GM21528 (cell line): ENCODE data around the gene CHST15.

Source experiments
- ATAC-seq: cut with Tn5 transposase; IDR thresholded peaks from one replicate; pipeline ENCODE4 v1.9.1; 2021; ENCODE audit warnings: mild to moderate bottlenecking, moderate library complexity; ENCODE audit not compliant: unreplicated experiment, low FRiP score

The CHST15 gene

DNA sequence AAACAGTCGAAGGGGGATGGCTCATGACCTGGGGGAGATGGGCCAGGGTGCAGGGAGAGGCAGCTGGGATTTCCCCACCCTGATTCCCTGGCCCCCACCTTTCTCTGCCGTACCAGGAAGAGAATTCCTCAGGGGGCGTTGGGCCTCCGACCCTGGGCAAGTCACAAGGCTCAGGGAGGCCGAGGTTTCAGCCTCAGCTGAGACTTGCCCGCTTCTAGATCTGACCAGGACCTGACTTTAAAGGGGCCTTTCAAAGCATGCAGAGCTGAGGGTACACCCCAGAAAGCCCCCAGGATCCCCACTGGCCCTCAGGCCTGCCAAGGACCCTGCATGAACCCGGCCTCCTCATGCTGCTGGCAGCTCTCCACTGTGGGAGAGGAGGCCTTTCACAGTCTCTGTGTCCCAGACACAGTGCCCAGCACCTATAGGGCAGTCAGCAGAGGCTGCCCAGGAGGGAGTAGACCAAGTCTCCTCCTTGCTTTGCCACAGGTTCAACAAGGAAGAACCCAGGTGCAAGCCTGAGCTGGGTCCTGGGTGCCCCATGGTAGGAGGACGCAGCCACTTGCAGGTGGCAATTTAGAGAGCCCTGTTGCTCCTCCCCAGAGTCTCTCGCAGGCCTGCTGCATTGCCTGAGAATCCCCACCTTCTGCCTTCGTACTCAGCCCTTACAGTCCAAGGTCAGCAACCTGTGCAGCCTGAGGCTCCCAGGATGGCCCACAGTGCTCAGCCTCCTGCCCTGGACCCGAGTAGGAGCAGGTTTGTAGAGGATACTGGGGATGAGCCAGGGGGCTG, 89.3 kb downstream of the CHST15 start:
- no peak for ATAC-seq

DNA sequence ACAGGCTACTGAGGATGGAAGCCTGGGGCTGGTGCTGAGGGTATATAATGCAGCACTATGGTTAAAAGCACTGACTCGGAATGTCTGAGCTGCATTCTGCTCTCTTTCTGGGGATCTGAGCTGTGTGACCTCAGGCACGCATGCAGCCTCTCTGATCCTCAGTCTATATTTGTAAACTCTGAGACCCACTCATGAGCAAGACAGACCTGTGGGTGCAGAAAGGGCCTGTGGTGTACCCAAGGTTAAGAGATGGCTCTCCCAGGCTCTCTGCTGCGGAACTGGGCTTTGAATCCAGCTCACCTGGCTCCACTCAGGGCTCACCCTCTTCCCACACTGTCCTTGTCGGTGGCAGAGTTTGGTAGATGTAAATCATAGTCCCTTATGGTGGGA, 89.9 kb downstream of the CHST15 start:
- no peak for ATAC-seq

DNA sequence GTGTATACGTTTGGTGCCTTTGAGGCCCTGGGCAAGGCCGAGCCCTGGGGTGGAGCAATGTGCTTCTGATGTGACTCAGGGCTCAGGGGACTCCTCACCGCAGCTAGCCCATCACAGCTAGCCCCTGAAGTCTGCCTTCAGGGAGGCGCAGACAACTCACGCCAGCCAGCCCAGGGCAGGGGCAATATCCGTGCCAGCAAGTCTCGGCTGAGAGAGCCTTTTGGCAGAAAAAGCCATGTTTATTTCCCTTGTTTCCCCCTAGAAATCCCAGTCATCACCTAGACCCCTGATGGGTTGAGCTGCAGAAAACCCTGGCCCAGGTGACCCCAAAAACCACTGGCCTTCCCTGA, 90.4 kb downstream of the CHST15 start:
- ATAC-seq, result no peak

DNA sequence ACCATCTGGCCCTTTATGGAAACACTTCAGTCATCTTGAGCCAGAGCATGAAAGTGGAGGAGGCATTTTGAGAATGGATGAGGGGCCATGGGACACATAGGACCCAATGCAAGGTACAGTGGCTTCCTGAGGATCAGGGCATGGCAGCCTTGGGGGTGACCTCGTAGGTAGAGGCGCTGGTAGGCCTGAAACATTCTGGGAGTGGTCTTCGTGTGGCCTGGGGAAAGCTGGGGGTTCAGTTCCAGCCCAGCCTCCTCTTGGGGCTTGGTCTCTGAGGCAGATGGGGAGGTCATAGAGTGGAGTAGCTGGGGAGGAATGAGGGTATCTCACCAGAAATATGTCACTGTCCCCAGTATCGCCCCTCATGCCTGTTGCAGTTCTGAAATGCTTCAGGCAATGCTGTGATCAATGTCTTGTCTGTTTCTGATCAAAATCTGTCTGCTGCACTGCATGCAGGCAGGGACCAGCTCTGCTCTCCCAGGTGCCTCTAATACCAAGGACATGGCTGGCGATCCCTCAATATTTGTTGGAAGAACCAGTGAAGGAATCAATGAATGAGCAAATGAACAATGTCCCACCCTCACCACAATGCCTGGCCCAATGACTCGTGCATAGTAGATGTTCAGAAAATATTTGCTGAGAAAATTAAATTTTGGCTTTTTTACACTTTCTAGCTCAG, 90.9 kb downstream of the CHST15 start:
- ATAC-seq, result no peak

DNA sequence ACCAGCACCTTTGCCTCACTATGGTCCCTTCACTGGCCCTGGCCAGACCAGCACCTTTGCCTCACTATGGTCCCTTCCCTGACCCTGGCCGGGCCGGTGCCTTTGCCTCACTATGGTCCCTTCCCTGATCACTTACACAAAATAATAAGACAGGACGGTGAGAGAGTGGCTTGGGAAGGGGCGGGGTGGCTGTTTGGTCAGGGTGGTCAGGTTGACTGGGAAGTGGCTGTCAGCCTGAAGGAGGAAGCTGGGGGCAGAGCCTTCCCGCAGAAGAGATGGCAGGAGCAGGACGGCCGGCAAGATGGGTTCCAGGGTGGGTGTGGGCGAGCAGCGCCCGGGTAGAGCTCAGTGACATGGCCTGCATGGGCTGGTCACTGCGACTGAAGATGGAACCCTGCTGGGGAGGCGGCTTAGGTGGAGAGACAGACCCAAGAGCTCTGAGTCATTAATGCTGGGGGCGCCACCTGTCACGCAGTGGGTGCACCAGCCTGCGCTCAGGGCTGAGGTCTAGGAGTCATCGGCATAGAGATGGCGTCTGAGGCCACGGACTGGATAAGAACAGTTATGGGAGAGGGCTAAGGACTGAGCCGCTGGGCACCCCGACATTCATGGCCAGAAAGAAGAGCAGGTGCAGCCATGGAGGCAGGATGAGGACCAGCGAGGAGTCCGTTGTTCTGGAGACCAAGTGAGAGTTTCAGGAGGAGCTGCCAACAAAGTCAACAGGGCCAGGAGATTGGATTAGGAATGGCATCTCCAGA, 91.8 kb downstream of the CHST15 start:
- ATAC-seq, result no peak

DNA sequence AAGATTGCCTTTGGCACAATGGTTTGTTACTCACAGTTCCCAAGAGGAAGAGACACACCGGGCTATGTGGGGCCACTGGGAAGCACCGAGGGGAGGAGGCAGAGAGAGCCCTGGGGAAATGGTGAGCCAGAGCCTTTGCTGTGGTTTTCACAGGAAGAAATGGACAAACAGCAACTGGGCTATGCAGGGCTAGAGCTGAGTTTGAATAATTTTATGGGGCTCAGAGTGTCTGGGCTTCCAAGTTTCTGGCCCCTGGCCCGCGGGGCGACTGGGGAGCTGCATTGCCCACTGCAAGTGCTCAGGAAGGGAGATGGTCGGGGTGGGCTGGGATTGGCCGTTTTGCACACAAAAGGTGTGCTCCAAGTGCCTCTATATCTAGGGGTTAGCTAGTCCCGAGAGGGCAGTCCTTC, 92.6 kb downstream of the CHST15 start:
- ATAC-seq, result no peak

DNA sequence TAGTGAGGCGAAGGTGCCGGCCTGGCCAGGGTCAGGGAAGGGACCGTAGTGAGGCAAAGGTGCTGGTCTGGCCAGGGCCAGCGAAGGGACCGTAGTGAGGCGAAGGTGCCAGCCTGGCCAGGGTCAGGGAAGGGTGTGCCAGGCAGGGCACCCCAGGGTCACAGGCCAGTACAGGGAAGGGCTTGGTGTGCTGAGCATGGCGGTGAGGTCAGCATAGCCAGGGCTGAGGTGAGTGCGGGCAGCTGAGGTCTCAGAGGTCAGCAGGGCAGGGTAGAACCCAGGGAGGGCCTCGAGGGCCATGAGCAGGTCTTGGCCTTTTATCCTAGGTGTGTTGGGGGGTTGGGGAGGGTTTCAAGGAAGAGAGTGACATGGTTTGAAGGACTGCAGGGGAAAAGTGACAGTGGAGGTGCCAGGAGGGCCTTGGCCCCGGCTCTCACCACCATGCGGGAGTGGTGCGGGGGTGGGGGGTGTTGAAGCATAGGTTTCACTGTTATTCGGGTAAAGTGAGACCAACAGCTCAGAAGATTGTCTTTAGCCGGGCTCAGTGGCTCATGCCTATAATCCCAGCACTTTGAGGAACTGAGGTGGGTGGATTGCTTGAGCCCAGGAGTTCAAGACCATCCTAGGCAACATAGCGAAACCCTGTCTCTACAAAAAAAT, 93.3 kb downstream of the CHST15 start:
- no peak for ATAC-seq

DNA sequence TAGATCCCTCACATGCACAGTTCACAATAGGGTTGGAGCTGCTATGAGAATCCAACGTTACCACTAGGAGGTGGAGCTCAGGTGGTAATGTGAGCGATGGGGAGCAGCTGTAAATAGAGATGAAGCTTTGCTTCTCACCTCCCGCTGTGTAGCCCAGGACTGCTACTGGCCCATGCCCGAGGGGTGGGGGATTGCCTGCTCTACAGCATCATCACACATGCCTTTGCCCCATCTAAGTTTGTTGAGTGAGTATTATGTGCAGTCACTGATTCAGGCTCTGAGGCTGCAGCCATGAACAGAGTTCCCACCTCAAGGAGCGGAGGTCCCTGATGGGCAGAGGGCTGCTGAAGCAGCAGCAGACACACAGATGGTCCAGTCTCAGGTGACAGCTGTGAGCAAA, 94.1 kb downstream of the CHST15 start:
- ATAC-seq, result no peak

DNA sequence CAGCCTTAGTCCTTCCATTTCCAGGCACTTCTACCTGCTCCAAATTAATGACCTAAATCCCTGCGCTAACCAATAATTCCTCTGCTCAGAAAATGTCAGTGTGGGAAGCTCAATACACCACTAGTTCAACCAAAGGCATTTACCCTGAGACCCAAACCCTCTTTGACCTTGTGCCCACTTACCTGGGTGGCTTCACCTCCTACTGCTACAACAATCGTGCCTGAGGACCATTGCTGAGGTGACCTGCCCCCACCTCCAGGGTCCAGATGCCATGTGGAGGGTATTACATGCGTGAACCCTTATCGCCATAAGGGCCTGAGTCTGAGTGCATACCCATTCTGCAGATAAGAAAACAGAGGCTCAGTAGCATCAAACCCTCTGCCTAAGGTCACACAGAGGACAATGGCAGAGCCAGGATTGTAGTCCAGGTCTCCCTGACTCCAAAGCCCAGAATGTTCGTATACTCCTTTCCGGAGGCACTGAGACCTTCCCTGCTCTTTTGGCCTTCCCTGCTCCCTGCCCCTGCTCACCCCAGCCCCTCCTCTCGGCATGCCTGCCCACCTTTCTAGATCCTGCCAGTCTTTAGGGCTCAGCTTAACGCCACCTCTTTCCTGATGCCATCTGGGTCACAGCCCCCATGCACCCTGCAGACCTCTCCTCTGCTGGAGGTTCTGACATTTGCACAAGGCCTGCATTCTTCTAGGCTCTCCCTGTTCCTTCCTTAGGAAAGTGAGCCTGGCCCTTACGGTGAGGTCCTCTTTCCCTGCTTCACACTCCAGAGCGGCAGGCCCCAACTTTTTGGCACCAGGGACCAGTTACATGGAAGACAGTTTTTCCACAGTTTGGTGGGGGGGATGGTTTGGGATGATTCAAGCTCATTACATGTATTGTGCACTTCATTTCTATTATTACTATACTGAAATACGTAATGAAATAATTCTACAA, 94.9 kb downstream of the CHST15 start:
- no peak for ATAC-seq

DNA sequence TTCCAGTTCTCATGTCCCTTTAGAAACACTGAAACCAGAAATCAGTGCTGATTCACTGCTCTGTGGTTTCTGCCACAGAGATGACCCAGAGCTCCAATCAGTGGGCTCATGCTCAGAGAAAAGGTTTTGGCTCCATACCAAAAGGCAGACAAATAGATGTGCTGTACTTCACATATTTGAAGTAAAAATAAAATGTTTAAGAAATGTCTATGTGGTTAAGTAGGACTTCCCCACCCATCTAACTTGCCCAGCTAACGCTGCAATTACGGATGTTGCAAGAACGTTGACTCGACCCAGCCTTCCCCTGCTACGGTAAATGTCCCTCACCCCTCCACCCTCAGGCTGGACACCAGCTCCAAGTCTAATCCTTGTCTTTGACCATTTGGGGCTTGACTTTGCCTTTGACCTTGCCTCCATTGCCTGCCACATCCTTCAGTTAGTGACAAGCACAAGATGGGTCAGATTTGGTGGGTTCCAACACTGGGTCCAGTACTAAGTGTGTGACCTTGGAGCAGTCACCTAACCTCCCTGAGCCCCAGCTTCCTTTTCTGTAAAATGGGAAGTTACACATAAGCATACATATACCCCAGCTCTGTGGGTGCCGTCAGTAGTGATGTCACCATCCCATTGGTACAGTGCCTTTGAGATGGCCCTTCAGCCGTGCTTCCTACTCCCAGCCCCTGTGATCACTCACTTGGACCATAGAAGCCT, 95.8 kb downstream of the CHST15 start:
- ATAC-seq, result no peak

DNA sequence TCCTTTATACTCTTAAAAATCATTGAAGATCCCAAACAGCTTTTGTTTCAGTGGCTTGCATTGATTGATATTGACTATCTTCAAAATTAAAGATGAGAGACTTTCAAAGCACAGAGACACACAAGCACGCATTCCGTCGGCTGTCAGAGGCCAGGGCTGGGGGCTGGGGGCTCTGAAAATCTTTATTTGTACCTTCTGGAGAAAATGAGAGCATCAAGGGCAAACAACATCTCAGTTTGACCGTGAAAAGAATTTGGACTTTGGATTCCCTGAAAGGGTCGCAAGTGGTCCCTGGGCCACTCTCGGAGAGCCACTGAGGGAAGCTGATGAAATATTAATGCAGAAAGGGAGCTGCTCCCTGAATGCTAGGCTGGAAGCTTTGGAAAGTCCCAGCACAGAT, 96.4 kb downstream of the CHST15 start:
- no peak for ATAC-seq

DNA sequence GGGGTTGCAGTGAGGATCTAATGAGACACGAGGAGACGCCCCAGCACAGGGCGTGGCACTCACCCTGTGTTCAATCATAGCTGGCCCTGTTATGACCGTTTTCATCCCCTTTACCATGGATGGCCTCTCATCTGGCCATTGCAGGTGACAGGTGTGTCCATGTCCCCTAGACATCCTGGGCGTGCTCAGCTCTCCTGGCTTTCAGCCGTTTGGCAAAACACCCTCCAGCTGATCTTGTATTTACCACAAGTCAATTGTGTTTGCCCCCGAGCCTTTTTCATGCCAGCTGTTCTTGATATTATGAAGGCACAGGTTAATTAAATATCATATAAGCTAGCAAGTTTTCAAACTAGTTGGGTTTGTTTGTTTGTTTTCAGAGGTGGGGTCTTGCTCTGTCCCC, 97.1 kb downstream of the CHST15 start:
- no peak for ATAC-seq

DNA sequence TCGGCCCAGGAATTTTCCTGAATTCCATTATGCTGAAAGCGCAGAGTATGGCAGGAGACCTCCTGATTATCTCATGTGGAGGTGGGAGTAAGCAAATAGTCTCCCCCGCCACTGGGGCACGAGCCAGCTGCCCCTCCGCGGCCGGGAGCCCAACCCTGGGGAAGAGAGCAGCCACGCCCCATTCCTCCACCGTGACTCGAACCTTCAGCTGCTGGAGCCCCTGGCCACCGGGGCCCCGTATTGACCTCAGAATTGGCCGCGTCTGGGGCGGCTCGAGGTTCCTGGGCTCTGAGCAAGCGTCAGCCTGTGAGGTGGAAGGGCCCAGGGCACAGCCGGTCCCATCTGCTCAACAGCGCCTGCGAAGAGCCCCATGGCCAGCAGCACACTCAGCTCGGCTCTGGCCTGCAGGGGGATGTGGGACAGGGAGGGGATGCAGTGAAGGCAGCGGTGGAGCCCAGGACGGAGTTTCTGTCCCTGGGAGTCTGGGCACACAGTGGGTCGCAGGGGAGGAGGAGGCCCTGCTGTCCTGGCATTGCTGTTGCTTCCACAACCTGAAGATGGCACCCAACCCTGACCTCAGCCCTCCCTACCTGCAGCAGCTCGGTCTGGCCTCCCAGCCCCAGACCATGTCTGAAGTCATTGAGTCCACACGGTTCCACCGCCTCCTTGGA, 97.8 kb downstream of the CHST15 start:
- ATAC-seq, result no peak

DNA sequence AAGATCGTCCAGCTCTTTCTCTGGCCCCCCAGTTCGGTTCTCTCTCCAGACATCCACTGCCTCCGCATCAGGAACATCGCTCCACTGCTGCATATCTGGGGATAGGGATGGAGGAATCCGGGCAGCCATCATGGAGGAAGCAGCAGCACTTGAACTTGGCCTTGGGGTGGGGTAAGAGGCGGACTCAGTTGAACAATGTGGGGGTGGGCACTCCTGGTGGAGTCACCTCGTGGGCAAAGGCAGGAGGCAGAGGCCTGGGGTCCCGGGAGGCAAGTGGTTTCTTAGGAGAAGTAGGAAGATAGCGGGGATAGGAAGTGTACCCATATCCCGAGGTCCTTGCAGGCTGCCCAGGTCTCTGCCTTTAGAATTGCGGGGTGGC, 98.3 kb downstream of the CHST15 start:
- no peak for ATAC-seq

DNA sequence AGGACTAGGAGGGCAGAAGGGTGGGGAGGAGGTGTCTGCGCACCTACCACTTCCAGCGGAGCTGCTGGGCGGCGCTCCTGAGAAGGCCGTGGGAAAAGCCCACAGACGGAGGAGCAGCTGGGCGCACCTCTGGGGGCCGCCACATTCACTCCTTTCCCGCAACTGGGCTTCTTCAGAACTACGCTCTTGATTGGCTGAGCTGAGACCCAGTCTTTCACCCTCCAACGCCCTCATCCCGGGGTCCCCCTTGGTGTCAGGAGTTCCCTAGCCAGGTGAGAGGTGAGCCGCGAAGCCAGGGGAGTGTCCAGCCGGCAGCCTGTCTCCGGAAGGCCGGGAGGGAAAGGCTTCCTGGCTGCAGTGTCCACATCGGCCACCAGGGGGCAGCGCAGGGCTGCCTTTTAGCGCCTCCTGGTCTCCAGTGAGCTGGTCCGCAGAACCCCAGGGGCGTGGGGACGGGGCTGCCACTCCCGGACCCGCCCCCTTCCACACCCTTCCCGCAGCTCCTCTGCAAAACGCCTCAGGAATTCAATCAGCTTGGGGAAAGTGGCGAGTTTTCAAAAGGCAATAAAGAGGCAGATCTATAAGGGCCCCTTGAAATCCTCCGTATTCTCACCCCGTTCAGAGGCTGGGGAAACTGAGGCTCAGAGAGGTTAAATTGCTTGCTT, 98.8 kb downstream of the CHST15 start:
- ATAC-seq, result no peak

DNA sequence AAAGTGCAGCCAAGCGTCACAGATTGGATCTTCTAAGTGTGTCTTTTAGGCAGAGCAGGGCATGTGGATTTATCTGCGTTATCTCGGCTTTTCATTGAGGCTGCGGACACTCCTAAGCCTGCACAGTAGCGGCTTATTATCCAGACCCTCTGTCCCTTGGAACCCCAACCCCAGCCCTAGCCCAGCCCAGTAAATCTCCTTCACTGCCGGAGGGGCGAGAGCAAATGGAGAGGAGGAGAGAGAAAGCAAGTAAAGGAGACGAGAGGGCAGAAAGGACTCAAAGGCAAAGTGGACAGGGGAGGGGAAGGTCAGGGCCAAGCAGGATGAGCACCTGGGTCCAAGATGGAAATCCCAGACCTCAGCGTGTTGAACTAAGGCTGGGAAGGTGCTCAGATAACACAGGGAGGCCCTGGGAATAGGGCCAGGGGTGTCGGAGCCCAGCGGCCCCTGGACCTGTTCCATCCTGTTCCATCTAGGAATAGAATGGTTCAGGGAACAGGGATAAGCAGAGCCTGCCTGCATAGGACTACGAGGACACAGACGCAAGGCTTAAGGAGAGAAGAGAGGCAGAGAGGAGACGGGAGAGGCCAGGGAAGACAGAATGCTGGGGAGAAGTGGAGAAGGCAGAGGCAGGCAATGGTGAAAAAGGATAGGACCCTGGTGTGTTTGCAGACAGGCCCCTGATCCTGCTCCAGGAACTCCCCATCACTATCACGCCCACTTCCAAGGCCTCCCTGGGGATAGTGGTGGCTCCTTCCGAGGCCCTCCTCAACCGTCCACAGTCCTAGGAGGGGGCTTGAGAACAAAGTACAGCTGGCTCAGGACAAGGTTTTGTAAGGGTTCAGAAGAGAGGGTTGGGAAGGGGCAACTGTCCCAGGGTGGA, 99.6 kb downstream of the CHST15 start:
- no peak for ATAC-seq
